H1 (cell line): Measurements from ENCODE around the gene PHLPP2. TPM values are rescaled to one million over a fixed set of nuclear protein-coding genes. Genes with fewer than 3 reads are reported as not detected.
A peak's percentile ranks its signal among the peaks of the same experiment; 100 is the strongest.

ENCODE experiments used
- CTCF ChIA-PET: fragments of 300-600 bp; sonication (Branson Sonifier 250); formaldehyde crosslinking; loops from one replicate; lab custom pipeline; 2021; ENCODE audit not compliant: partially characterized antibody; lab: Charles Lee
- POLR2A ChIA-PET: fragments of 300-600 bp; sonication (Branson Sonifier 250); formaldehyde crosslinking; loops from one replicate; lab custom pipeline; 2021; ENCODE audit warnings: inconsistent platforms; ENCODE audit not compliant: partially characterized antibody; lab: Charles Lee
- DNase-seq, 2 experiments: peaks; one replicate each; pipeline versions ENCODE4 v3.0.0 to v3.0.0-alpha.2; 2010 to 2022; ENCODE audit warnings: low spot score in 2 of 2, low read depth in 1 of 2, mixed read lengths in 1 of 2
- FAIRE-seq: peaks from 2 replicates; lab custom pipeline; 2011; peaks lifted over from hg19 to GRCh38; lab: Jason Lieb, UNC
- H2AFZ ChIP-seq: 2 replicates; pipeline ENCODE4 v1.8.1; 2012; ENCODE audit warnings: low read length, inconsistent platforms
- H2AK5ac ChIP-seq: 2 replicates; pipeline ENCODE4 v1.6.1; 2013; ENCODE audit warnings: low read depth, low read length
- H2BK120ac ChIP-seq: replicated peaks from 2 replicates; pipeline ENCODE3; 2013; ENCODE audit warnings: low read depth, low read length, inconsistent platforms
- H2BK12ac ChIP-seq: 2 replicates; pipeline ENCODE4 v1.6.1; 2013; ENCODE audit warnings: low read depth, low read length
- H2BK15ac ChIP-seq: 2 replicates; pipeline ENCODE4 v1.6.1; 2013; ENCODE audit warnings: low read length
- H2BK20ac ChIP-seq: 2 replicates; pipeline ENCODE4 v1.6.1; 2013; ENCODE audit warnings: low read length
- H2BK5ac ChIP-seq: 2 replicates; pipeline ENCODE4 v1.6.1; 2013; ENCODE audit warnings: low read depth, low read length
- H3K14ac ChIP-seq: 2 replicates; pipeline ENCODE4 v1.6.1; 2013; ENCODE audit warnings: inconsistent platforms; ENCODE audit not compliant: insufficient read length
- H3K18ac ChIP-seq: 2 replicates; pipeline ENCODE4 v1.6.1; 2013; ENCODE audit warnings: low read length; ENCODE audit errors: extremely low read depth
- H3K23ac ChIP-seq: 2 replicates; pipeline ENCODE4 v1.6.1; 2013; ENCODE audit warnings: inconsistent platforms; ENCODE audit not compliant: insufficient read length
- H3K23me2 ChIP-seq: 2 replicates; pipeline ENCODE4 v1.6.1; 2013; ENCODE audit warnings: low read depth, low read length
- H3K27ac ChIP-seq: 2 replicates; pipeline ENCODE4 v1.6.1; 2011; ENCODE audit warnings: low read depth, low read length, inconsistent platforms
- H3K27me3 ChIP-seq, 4 experiments: replicated peaks in 1 of 4; 1 replicate in 1 of 4; 2 replicates in 3 of 4; pipeline versions ENCODE4 v1.6.1 to v1.8.1; 2011 to 2013; ENCODE audit warnings: low read length in 3 of 4, mild to moderate bottlenecking in 3 of 4, inconsistent platforms in 2 of 4, mixed read lengths in 2 of 4, moderate library complexity in 1 of 4; ENCODE audit not compliant: control insufficient read depth in 3 of 4, insufficient read depth in 3 of 4; ENCODE audit errors: extremely low read depth in 1 of 4
- H3K36me3 ChIP-seq, 4 experiments: 2 replicates each; pipeline versions ENCODE4 v1.6.1 to v1.8.1; 2011 to 2013; ENCODE audit warnings: mild to moderate bottlenecking in 4 of 4, low read length in 3 of 4, moderate library complexity in 2 of 4, control low read depth in 1 of 4, inconsistent platforms in 1 of 4; ENCODE audit not compliant: insufficient read depth in 4 of 4, control insufficient read depth in 2 of 4
- H3K4ac ChIP-seq: replicated peaks from 2 replicates; pipeline ENCODE3; 2013; ENCODE audit warnings: low read length, low read depth, mixed read lengths, inconsistent platforms; ENCODE audit not compliant: insufficient read length
- H3K4me1 ChIP-seq, 4 experiments: replicated peaks in 1 of 4; 1 replicate in 1 of 4; 2 replicates in 3 of 4; pipeline versions ENCODE4 v1.6.1 to v1.8.1; 2011 to 2013; ENCODE audit warnings: low read length in 3 of 4, inconsistent platforms in 2 of 4, mixed read lengths in 1 of 4; ENCODE audit not compliant: insufficient read depth in 4 of 4, control insufficient read depth in 3 of 4
- H3K4me2 ChIP-seq, 2 experiments: 2 replicates each; pipeline versions ENCODE4 v1.6.1 to v1.8.1; 2011 to 2013; ENCODE audit warnings: low read depth in 2 of 2, low read length in 2 of 2, control low read depth in 1 of 2, inconsistent platforms in 1 of 2, mild to moderate bottlenecking in 1 of 2; ENCODE audit not compliant: insufficient read depth in 1 of 2
- H3K4me3 ChIP-seq, 4 experiments: fragments of 200-600, 300-600 bp in 1 of 4; sonication (generic), shearing (Covaris generic), sonication (Bioruptor Twin) in 1 of 4; 2 replicates each; pipeline versions ENCODE4 v1.5.1 to v1.8.1; 2011 to 2016; ENCODE audit warnings: low read length in 4 of 4, low read depth in 3 of 4, control low read depth in 2 of 4, inconsistent platforms in 2 of 4, mild to moderate bottlenecking in 2 of 4, mixed read lengths in 1 of 4, moderate library complexity in 1 of 4; ENCODE audit not compliant: insufficient read depth in 2 of 4; ENCODE audit errors: extremely low read depth in 1 of 4
- H3K56ac ChIP-seq: replicated peaks from 2 replicates; pipeline ENCODE3; 2013; ENCODE audit warnings: low read depth, mild to moderate bottlenecking, mixed read lengths, low read length, inconsistent platforms; ENCODE audit not compliant: insufficient read length
- H3K79me1 ChIP-seq: 2 replicates; pipeline ENCODE4 v1.6.1; 2013; ENCODE audit warnings: low read depth, low read length, control low read depth
- H3K79me2 ChIP-seq, 2 experiments: 2 replicates each; pipeline versions ENCODE4 v1.6.1 to v1.8.1; 2012 to 2013; ENCODE audit warnings: low read length in 2 of 2, mild to moderate bottlenecking in 2 of 2, inconsistent platforms in 1 of 2; ENCODE audit not compliant: insufficient read depth in 2 of 2, control insufficient read depth in 1 of 2
- H3K9ac ChIP-seq, 4 experiments: replicated peaks in 1 of 4; 1 replicate in 1 of 4; 2 replicates in 3 of 4; pipeline versions ENCODE4 v1.6.1 to v1.8.1; 2011 to 2013; ENCODE audit warnings: low read depth in 3 of 4, low read length in 3 of 4, control low read depth in 2 of 4, mild to moderate bottlenecking in 2 of 4, moderate library complexity in 2 of 4, inconsistent platforms in 1 of 4; ENCODE audit errors: extremely low read depth in 1 of 4
- H3K9me3 ChIP-seq, 2 experiments: 2 replicates each; pipeline versions ENCODE4 v1.6.1 to v1.8.1; 2012 to 2013; ENCODE audit warnings: mild to moderate bottlenecking in 2 of 2, moderate library complexity in 2 of 2, control low read depth in 1 of 2, inconsistent platforms in 1 of 2, low read depth in 1 of 2, low read length in 1 of 2, mixed read lengths in 1 of 2; ENCODE audit not compliant: insufficient read depth in 2 of 2
- H4K20me1 ChIP-seq, 2 experiments: replicated peaks in 1 of 2; 2 replicates each; pipeline versions ENCODE3 to v1.8.1; 2011 to 2013; ENCODE audit warnings: inconsistent platforms in 2 of 2, low read length in 2 of 2, mild to moderate bottlenecking in 1 of 2; ENCODE audit not compliant: insufficient read depth in 2 of 2, control insufficient read depth in 1 of 2
- H4K5ac ChIP-seq: 2 replicates; pipeline ENCODE4 v1.6.1; 2013; ENCODE audit warnings: low read length, low read depth, mixed read lengths, inconsistent platforms; ENCODE audit not compliant: insufficient read length
- H4K8ac ChIP-seq: 2 replicates; pipeline ENCODE4 v1.8.0; 2013; ENCODE audit warnings: mild to moderate bottlenecking, moderate library complexity, low read length, inconsistent platforms; ENCODE audit not compliant: insufficient read depth; ENCODE audit errors: extremely low read depth
- H4K91ac ChIP-seq: replicated peaks from 2 replicates; pipeline ENCODE3; 2013; ENCODE audit warnings: low read length, mixed read lengths, inconsistent platforms; ENCODE audit not compliant: insufficient read length
- BRCA1 ChIP-seq: IDR thresholded peaks from 2 replicates; pipeline ENCODE4 v1.6.1; 2012; ENCODE audit warnings: low read depth, low read length, improper control_type of control experiment
- GTF2F1 ChIP-seq: IDR thresholded peaks from 2 replicates; pipeline ENCODE4 v1.6.1; 2012; ENCODE audit warnings: low read depth, low read length, improper control_type of control experiment, borderline replicate concordance
- RNF2 ChIP-seq: fragments of 200-900, 300-1000 bp; sonication (generic); IDR thresholded peaks from 2 replicates; pipeline ENCODE4 v1.7.1; 2016; ENCODE audit warnings: borderline replicate concordance, low read depth, mild to moderate bottlenecking, antibody characterized with exemption, low read length; ENCODE audit not compliant: poor library complexity, severe bottlenecking; ENCODE audit errors: missing control alignments
- SIX5 ChIP-seq: IDR thresholded peaks from 2 replicates; pipeline ENCODE4 v1.6.1; 2011; ENCODE audit warnings: mild to moderate bottlenecking, low read depth, low read length
- TEAD4 ChIP-seq: IDR thresholded peaks from 2 replicates; pipeline ENCODE4 v1.6.1; 2012; ENCODE audit warnings: low read depth, low read length, inconsistent platforms, mixed read lengths
- WGBS, 2 experiments: shearing (Covaris generic) in 1 of 2; methylation state at CpG; one replicate each; pipeline versions ENCODE4 v1.1.6 to v1.1.7; 2013 to 2015; ENCODE audit warnings: low lambda C conversion rate in 2 of 2, mixed read lengths in 2 of 2, inconsistent platforms in 1 of 2, low coverage in 1 of 2, missing lambda C conversion rate in 1 of 2; ENCODE audit not compliant: insufficient replicate concordance in 2 of 2, insufficient coverage in 1 of 2, insufficient read length in 1 of 2; ENCODE audit errors: extremely low coverage in 1 of 2, missing lambda C conversion rate in 1 of 2; 5-methylcytosine and 5-hydroxymethylcytosine counted together
- polyA plus RNA-seq, 7 experiments: library from polyadenylated mRNA; depleted of rRNA in 3 of 7; stranded (reverse) in 5 of 7; unstranded in 2 of 7; fragments of >200 nt in 5 of 7; fragments of 200-250 nt in 2 of 7; gene quantifications; 1 replicate in 5 of 7; 2 replicates in 1 of 7; 4 replicates in 1 of 7; pipeline versions ENCODE4 v1.2.1 to v1.2.3, GENCODE V29; 2011 to 2013; ENCODE audit warnings: missing spikeins in 2 of 7, mixed read lengths in 2 of 7
- total RNA-seq: library from RNA; stranded (reverse); fragmentation: NEBNext Ultra II Directional; extraction: Animal tissue kit (Norgen Biotek cat#: 25700); gene quantifications from 2 replicates; pipeline ENCODE4 v1.2.1, GENCODE V29; 2021

Gene PHLPP2
- total and polyA plus RNA-seq, 2 of the 8 experiments (the other 6 are each of a cell fraction or from before 2014, with no cell fraction given): 7.3 to 12.9 TPM

DNA sequence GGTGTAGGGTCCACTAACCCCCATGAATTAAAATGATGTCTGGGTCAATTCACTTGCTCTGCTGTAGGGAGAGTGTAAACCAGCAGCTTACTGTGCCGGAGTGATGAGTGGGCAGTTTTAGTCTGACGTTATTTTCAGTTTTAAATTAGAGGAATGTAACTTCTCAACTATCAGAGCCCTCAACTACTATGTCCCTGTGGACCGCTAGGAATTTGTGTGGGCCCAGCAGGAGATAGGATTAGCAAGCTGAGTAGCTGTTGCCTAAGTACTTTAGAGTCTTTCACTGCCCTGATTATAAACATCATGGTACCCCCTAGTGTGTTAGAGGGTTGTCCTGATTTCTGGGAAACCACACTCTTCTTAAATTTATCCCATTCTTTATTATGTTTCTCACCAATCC, 87.1 kb downstream of the PHLPP2 start:
- Histone ChIP-seq H2BK5ac (no peak overlapping the region), H3K4me3 (peak overlapping the region in 2 of 4 experiments; percentile 19 to 29; a peak in 3 of 8 replicates), H3K9me3 (no peaks in the 10 kb centered on the region), H2BK20ac (no peak overlapping the region), H2AK5ac (no peak overlapping the region), H2BK120ac (no peak overlapping the region), H4K91ac (no peak overlapping the region), H3K14ac (no peak overlapping the region), H3K27ac (no peak overlapping the region), H3K23me2 (no peaks in the 10 kb centered on the region), H3K79me1 (no peaks in the 10 kb centered on the region), H3K23ac (no peak overlapping the region), H3K4me1 (peaks cover 0 to 14% (median 4%) of the 10 kb centered on the region in 4 experiments; a peak in 4 of 7 replicates), H2AFZ (no peak overlapping the region), H3K36me3 (peaks cover 0 to 33% (median 1%) of the 10 kb centered on the region in 4 experiments; a peak in 5 of 8 replicates), H3K9ac (no peak overlapping the region), H3K4ac (no peak overlapping the region), H2BK15ac (no peak overlapping the region), H4K20me1 (peaks cover 3 to 4% of the 10 kb centered on the region in 2 experiments), H3K27me3 (no peaks in the 10 kb centered on the region), H3K18ac (no peak overlapping the region), H4K5ac (no peak overlapping the region), H3K79me2 (0 out of 4 replicates have a peak, but pooled peaks cover 0 to 4% of the 10 kb centered on the region in 2 experiments), H4K8ac (no peak overlapping the region), H3K4me2 (peak overlapping the region; percentile 35 to 49; a peak in 3 of 4 replicates), H3K56ac (no peak overlapping the region), H2BK12ac (no peak overlapping the region)
- WGBS, 2 experiments: 43% methylated on average over 3 of the region's 3 CpGs; no CpG with 5 or more reads in 1 of the 2 experiments
- FAIRE-seq (peak; percentile 89), DNase-seq (no peak)
- ChIA-PET CTCF (interaction anchor here (0.6 to 1.9 kb wide), 6 partner anchors 8 to 324 kb away, joined by 3 to 7 read pairs (median 4); no protein-coding TSS in a partner anchor), POLR2A (interaction anchor here (0.8 to 2.3 kb wide), 2 partner anchors 9 to 260 kb away, joined by 3 to 15 read pairs; no protein-coding TSS in a partner anchor)
- TF ChIP-seq BRCA1: no peak
- no peak for TF ChIP-seq GTF2F1
- peak; percentile 95 for TF ChIP-seq TEAD4
- TF ChIP-seq RNF2: no peak
- no peak for TF ChIP-seq SIX5
